ENCODE results near the gene RAB21. TPM values are rescaled to one million over a fixed set of nuclear protein-coding genes. Genes with fewer than 3 reads are reported as not detected.

RAB21 gene
- total and polyA plus RNA-seq, 2 of the 13 experiments (the other 11 are each of a cell fraction or from before 2014, with no cell fraction given) = 4.4 to 50.9 TPM

DNA sequence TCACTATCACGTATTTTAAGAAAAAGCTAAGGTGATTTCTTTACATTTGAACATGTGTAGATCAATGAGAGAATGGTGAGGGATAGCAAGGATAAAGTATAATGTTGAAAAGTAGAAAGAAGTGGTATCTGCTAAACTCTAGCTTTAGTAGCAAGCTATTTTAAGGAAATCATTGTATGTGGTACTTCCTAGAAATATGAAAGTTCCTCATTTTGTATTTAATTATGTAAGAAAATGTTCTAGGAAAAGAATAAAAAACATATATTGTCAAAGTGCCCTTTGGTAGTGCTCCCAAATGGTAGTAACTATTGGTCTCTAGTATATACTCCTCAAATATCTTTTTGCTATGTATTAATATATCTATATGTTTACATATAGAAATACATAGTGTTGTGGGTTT, 35.7 kb downstream of the RAB21 start (continued):
- TF ChIP-seq, protein P1, sequence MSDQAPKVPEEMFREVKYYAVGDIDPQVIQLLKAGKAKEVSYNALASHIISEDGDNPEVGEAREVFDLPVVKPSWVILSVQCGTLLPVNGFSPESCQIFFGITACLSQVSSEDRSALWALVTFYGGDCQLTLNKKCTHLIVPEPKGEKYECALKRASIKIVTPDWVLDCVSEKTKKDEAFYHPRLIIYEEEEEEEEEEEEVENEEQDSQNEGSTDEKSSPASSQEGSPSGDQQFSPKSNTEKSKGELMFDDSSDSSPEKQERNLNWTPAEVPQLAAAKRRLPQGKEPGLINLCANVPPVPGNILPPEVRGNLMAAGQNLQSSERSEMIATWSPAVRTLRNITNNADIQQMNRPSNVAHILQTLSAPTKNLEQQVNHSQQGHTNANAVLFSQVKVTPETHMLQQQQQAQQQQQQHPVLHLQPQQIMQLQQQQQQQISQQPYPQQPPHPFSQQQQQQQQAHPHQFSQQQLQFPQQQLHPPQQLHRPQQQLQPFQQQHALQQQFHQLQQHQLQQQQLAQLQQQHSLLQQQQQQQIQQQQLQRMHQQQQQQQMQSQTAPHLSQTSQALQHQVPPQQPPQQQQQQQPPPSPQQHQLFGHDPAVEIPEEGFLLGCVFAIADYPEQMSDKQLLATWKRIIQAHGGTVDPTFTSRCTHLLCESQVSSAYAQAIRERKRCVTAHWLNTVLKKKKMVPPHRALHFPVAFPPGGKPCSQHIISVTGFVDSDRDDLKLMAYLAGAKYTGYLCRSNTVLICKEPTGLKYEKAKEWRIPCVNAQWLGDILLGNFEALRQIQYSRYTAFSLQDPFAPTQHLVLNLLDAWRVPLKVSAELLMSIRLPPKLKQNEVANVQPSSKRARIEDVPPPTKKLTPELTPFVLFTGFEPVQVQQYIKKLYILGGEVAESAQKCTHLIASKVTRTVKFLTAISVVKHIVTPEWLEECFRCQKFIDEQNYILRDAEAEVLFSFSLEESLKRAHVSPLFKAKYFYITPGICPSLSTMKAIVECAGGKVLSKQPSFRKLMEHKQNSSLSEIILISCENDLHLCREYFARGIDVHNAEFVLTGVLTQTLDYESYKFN (CRISPR knock-in tag; conservative IDR thresholded peaks at IDR 0.05) = no peak
- TF ChIP-seq, protein P2, sequence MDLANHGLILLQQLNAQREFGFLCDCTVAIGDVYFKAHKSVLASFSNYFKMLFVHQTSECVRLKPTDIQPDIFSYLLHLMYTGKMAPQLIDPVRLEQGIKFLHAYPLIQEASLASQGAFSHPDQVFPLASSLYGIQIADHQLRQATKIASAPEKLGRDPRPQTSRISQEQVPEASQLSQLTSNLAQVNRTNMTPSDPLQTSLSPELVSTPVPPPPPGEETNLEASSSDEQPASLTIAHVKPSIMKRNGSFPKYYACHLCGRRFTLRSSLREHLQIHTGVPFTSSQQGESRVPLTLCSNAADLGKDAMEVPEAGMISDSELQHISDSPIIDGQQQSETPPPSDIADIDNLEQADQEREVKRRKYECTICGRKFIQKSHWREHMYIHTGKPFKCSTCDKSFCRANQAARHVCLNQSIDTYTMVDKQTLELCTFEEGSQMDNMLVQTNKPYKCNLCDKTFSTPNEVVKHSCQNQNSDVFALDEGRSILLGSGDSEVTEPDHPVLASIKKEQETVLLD (CRISPR knock-in tag; IDR thresholded peaks at IDR 0.05; ENCODE audit: low read depth) = no peak
- no peak for TF ChIP-seq ZNF530 (CRISPR knock-in tag; IDR thresholded peaks at IDR 0.05; ENCODE audit: low read depth)
- TF ChIP-seq ZZZ3 (CRISPR knock-in tag; IDR thresholded peaks at IDR 0.05; ENCODE audit: borderline replicate concordance) = no peak

DNA sequence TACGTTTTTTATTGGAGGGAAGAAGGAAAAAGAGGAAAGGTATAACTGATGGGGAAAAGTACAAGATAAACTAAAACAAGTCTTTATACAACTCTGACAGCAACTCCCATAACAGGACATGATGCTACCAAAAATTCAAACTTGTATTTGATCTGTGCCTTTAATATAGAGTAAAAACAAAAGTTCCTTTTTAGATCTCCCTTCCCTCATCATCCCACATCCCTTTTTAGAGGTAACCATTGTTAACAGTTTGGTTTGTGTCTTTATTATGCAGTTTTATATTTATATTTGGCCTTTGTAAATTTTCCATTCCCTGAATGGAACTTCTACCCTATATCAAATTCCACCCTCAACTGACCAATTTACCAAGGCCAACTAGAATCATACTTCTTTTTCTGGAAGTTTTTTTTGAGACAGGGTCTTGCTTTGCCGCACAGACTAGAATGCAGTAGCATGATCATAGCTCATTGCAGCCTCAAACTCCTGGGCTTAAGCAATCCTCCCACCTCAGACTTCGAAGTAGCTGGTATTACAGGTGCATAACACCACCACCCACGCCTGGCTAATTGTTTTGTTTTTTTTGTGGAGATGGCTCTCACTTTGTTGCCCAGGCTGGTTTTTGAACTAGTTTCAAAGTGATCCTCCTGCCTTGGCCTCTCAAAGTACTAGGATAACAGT, 36.9 kb downstream of the RAB21 start:
- H2AFZ ChIP-seq (ENCODE audit: low read length) = no peak overlapping the region
- no peaks in the 10 kb centered on the region for H3K9me3 ChIP-seq (ENCODE audit: low read length)
- 85% methylated on average over 4 of the region's 4 CpGs for WGBS (ENCODE audit: low lambda C conversion rate)
- POLR2A ChIA-PET = no interaction called here
- no peaks in the 10 kb centered on the region for H4K20me1 ChIP-seq (ENCODE audit: insufficient read depth, low read length)
- H3K36me3 ChIP-seq (replicated peaks in 1 of 2; ENCODE audit: control insufficient read depth in 1 of 2, insufficient read depth in 2 of 2, low read length in 2 of 2) = peaks cover 0 to 4% of the 10 kb centered on the region in 2 experiments; a peak in 2 of 5 replicates
- FAIRE-seq (no peak), ATAC-seq (no peak), DNase-seq (ENCODE audit: low spot score) (no peak)
- BruUV-seq (replicated peaks) = no TSS peak
- no peak overlapping the region for H3K9ac ChIP-seq (ENCODE audit: insufficient read depth, low read depth, low read length)
- no peak overlapping the region for H3K4me3 ChIP-seq (replicated peaks in 1 of 3; ENCODE audit: insufficient read depth in 1 of 3, low read depth in 2 of 3, low read length in 3 of 3)
- CTCF ChIA-PET (ENCODE audit: low intra/inter-chr PET ratio, low total read pairs) = no interaction called here
- no peaks in the 10 kb centered on the region for H3K79me2 ChIP-seq (ENCODE audit: insufficient read depth, low read length)
- H3K4me1 ChIP-seq (ENCODE audit: insufficient read depth, low read length) = no peaks in the 10 kb centered on the region
- in situ Hi-C loops (cut with HindIII; ENCODE audit: extremely low pct_ligation_motif_present, low pct_unique_long_range_greater_than_20kb) = no loop called here
- intact Hi-C loops (cut with micrococcal nuclease; ENCODE audit: unreplicated experiment) = no loop called here
- no peaks in the 10 kb centered on the region for H3K27me3 ChIP-seq (ENCODE audit: control insufficient read depth in 1 of 2, insufficient read depth in 2 of 2, low read length in 2 of 2)
- H3K27ac ChIP-seq (ENCODE audit: extremely low read length, insufficient read depth, low read length) = no peak overlapping the region
- no peak overlapping the region for H3K4me2 ChIP-seq (ENCODE audit: low read depth, low read length)
- TF ChIP-seq ZNF354B (CRISPR knock-in tag; IDR thresholded peaks at IDR 0.05) (no peak), POLR2AphosphoS2 (IDR thresholded peaks at IDR 0.05; ENCODE audit: low read depth, low read length) (no peak), ZNF207 (IDR thresholded peaks at IDR 0.05; ENCODE audit: borderline replicate concordance) (no peak), KLF6 (CRISPR knock-in tag; IDR thresholded peaks at IDR 0.05) (no peak), BCL6 (CRISPR knock-in tag; IDR thresholded peaks at IDR 0.05) (no peak), FOXK2 (IDR thresholded peaks at IDR 0.05) (no peak), PLRG1 (conservative IDR thresholded peaks at IDR 0.05) (no peak), ATAD3A (CRISPR knock-in tag; IDR thresholded peaks at IDR 0.05) (no peak), MIER3 (CRISPR knock-in tag; IDR thresholded peaks at IDR 0.05; ENCODE audit: borderline replicate concordance) (no peak)
- TF ChIP-seq, protein P3, sequence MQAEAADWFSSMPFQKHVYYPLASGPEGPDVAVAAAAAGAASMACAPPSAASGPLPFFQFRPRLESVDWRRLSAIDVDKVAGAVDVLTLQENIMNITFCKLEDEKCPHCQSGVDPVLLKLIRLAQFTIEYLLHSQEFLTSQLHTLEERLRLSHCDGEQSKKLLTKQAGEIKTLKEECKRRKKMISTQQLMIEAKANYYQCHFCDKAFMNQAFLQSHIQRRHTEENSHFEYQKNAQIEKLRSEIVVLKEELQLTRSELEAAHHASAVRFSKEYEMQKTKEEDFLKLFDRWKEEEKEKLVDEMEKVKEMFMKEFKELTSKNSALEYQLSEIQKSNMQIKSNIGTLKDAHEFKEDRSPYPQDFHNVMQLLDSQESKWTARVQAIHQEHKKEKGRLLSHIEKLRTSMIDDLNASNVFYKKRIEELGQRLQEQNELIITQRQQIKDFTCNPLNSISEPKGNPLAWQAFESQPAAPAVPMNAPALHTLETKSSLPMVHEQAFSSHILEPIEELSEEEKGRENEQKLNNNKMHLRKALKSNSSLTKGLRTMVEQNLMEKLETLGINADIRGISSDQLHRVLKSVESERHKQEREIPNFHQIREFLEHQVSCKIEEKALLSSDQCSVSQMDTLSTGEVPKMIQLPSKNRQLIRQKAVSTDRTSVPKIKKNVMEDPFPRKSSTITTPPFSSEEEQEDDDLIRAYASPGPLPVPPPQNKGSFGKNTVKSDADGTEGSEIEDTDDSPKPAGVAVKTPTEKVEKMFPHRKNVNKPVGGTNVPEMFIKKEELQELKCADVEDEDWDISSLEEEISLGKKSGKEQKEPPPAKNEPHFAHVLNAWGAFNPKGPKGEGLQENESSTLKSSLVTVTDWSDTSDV (CRISPR knock-in tag; IDR thresholded peaks at IDR 0.05) = no peak
- TF ChIP-seq, protein P4, sequence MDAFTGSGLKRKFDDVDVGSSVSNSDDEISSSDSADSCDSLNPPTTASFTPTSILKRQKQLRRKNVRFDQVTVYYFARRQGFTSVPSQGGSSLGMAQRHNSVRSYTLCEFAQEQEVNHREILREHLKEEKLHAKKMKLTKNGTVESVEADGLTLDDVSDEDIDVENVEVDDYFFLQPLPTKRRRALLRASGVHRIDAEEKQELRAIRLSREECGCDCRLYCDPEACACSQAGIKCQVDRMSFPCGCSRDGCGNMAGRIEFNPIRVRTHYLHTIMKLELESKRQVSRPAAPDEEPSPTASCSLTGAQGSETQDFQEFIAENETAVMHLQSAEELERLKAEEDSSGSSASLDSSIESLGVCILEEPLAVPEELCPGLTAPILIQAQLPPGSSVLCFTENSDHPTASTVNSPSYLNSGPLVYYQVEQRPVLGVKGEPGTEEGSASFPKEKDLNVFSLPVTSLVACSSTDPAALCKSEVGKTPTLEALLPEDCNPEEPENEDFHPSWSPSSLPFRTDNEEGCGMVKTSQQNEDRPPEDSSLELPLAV (CRISPR knock-in tag; conservative IDR thresholded peaks at IDR 0.05; ENCODE audit: low read depth) = no peak

All from HepG2 (cell line).